Neural cell (in vitro differentiated cells): ENCODE data around the gene CLIP4. TPM values are rescaled to one million over a fixed set of nuclear protein-coding genes. Genes with fewer than 3 reads are reported as not detected.

Experiments used
- polyA plus RNA-seq: library from polyadenylated mRNA; depleted of rRNA; stranded (reverse); fragments of >200 nt; gene quantifications from 2 replicates; pipeline ENCODE4 v1.2.3, GENCODE V29; 2014

The CLIP4 gene
- polyA plus RNA-seq, 1 donor from 2014 or later: 10.2 TPM

Other genes with a start within 250 kb of the CLIP4 start
- 30.8 and 35.1 TPM in 2 replicates for gene TRMT61B, start 245.1 kb upstream of the CLIP4 start, polyA plus RNA-seq
- gene WDR43, start 220.7 kb upstream of the CLIP4 start, polyA plus RNA-seq: 19.6 and 24.4 TPM in 2 replicates
- gene TOGARAM2, start 134.1 kb upstream of the CLIP4 start, polyA plus RNA-seq: 0.10 and 0.24 TPM in 2 replicates
- not detected in 2 replicates for gene PCARE, start 40.9 kb upstream of the CLIP4 start, polyA plus RNA-seq